ENCODE measurements around the gene NSRP1. TPM values are rescaled to one million over a fixed set of nuclear protein-coding genes. Genes with fewer than 3 reads are reported as not detected.
"Not testable (repeated sequence)": the region's sequence is repeated elsewhere in the genome, so short reads cannot be mapped to it uniquely, and the experiment has no call there.

Gene NSRP1
- total and polyA plus RNA-seq, 7 donors = 18.0 to 47.6 (median 30.4) TPM

DNA sequence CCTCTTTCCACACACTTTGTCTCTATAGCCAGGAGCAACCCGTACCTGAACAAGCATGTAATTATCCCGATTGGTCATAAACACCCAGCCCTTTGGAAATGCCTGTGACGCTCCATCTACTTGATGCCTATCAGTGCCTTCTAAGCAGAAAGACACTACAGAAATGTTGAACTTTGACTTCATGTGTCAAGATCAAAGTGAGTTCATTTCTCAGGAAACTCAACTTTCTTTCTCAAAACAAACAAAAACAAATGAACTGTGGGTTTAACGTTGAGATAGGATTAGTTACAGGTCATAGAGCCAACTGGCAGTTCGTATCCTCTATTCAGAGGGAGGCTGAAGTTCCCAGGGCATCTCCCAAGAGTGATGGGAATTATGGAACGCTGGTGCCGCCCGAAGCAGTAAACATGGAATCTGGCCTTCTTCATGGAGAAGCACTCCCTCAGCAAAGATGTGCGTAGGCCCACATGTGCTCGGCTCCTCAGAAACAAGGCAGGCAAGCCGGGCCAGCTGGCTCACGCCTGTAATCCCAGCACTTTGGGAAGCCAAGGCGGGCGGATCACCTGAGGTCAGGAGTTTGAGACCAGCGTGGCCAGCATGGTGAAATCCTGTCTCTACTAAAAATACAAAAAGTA, 109.4 kb downstream of the NSRP1 start:
- WGBS, 2 donors = 55 to 81% methylated on average over 15 of the region's 15 CpGs
- DNase-seq = no peak
- H3K9me3 ChIP-seq = no peaks in the 10 kb centered on the region
- no peak overlapping the region for H3K4me3 ChIP-seq
- intact Hi-C loops (cut with DNase I) = no loop called here
- H3K36me3 ChIP-seq = no peaks in the 10 kb centered on the region
- TF ChIP-seq EP300 (IDR thresholded peaks at IDR 0.05) = no peak
- TF ChIP-seq, protein P1, sequence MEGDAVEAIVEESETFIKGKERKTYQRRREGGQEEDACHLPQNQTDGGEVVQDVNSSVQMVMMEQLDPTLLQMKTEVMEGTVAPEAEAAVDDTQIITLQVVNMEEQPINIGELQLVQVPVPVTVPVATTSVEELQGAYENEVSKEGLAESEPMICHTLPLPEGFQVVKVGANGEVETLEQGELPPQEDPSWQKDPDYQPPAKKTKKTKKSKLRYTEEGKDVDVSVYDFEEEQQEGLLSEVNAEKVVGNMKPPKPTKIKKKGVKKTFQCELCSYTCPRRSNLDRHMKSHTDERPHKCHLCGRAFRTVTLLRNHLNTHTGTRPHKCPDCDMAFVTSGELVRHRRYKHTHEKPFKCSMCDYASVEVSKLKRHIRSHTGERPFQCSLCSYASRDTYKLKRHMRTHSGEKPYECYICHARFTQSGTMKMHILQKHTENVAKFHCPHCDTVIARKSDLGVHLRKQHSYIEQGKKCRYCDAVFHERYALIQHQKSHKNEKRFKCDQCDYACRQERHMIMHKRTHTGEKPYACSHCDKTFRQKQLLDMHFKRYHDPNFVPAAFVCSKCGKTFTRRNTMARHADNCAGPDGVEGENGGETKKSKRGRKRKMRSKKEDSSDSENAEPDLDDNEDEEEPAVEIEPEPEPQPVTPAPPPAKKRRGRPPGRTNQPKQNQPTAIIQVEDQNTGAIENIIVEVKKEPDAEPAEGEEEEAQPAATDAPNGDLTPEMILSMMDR (IDR thresholded peaks at IDR 0.05) = no peak
- no peak for TF ChIP-seq POLR2AphosphoS5 (IDR thresholded peaks at IDR 0.05)
- TF ChIP-seq POLR2A (IDR thresholded peaks at IDR 0.05) = no peak
- no peak overlapping the region for H3K27ac ChIP-seq
- H3K4me1 ChIP-seq = no peaks in the 10 kb centered on the region
- peaks cover 0 to 16% (median 0%) of the 10 kb centered on the region in 3 donors for H3K27me3 ChIP-seq

DNA sequence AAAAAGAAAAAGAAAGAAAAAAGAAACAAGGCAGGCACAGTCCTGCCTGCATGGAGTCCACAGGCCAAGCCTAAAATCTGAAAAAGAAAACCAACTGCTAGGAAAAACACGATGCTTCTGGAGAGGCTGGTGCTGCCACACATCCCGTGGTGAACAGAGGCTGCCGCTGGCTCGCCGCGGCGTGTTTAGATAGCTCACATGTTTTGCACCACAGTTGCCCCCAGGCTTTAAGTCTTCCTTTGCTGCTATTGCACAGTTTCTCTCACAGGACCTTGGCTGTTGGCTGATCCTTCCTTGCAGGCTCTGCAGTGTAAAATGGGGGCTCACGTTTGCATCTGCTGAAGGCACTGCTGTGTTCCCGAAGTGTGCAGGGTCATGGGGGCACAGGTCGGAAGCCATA, 110.3 kb downstream of the NSRP1 start:
- Histone ChIP-seq H3K4me1 (no peaks in the 10 kb centered on the region), H3K27ac (no peak overlapping the region), H3K9me3 (no peaks in the 10 kb centered on the region), H3K4me3 (no peak overlapping the region), H3K36me3 (no peaks in the 10 kb centered on the region), H3K27me3 (peaks cover 0 to 16% (median 0%) of the 10 kb centered on the region in 3 donors)
- DNase-seq = no peak
- WGBS, 2 donors = 91 to 92% methylated on average over 10 of the region's 10 CpGs
- TF ChIP-seq EP300 (IDR thresholded peaks at IDR 0.05) = no peak
- no peak for TF ChIP-seq POLR2AphosphoS5 (IDR thresholded peaks at IDR 0.05)
- no peak for TF ChIP-seq POLR2A (IDR thresholded peaks at IDR 0.05)
- intact Hi-C loops (cut with DNase I) = no loop called here

DNA sequence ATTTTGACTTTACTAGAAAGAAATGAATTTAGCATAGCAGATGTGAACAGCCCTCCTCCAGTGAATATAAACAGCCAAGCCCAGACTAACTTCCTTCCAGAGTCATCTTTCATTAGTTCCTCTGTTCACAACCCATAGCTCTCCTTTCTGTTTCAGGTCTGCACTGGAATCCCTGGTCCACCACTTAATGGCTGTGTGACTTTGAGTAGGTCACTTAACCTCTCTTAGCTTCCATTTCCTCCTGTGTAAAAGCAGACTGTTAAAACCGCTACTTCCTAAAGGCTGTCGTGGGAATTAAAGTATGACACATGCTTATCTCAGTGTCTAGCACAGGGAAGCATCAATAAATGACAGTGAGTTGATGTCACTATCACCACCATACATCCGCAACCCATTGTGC, 111.4 kb downstream of the NSRP1 start:
- TF ChIP-seq, protein P1 (IDR thresholded peaks at IDR 0.05) = no peak
- TF ChIP-seq POLR2A (IDR thresholded peaks at IDR 0.05) (no peak), POLR2AphosphoS5 (IDR thresholded peaks at IDR 0.05) (no peak), EP300 (IDR thresholded peaks at IDR 0.05) (no peak)
- Histone ChIP-seq H3K36me3 (no peaks in the 10 kb centered on the region), H3K27ac (no peak overlapping the region), H3K9me3 (no peaks in the 10 kb centered on the region), H3K4me1 (no peaks in the 10 kb centered on the region), H3K27me3 (peaks cover 0 to 16% (median 0%) of the 10 kb centered on the region in 3 donors), H3K4me3 (no peak overlapping the region)
- WGBS, 2 donors = 86 to 90% methylated on average over 3 of the region's 3 CpGs
- DNase-seq = no peak
- intact Hi-C loops (cut with DNase I) = no loop called here

DNA sequence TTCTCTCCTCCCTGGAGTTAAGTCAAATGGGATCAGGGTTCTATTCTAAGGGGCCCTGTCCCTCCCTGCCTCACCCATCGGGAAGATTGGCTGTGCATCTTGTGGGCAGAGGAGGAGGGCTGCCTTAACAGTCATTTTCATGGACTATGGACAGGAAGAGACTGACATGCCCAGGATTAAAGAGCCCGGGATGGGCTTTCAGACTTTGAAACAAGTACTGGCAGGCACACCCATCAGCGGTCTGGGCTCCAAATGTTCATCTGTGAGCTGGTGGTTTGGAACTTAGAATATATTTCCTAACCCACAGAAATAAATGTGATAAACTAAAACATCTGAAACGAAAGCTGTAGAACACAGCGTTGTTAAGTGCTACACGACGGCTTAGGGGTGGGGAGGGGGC, 112.4 kb downstream of the NSRP1 start:
- Histone ChIP-seq H3K36me3 (no peaks in the 10 kb centered on the region), H3K27me3 (peaks cover 0 to 16% (median 0%) of the 10 kb centered on the region in 3 donors), H3K27ac (no peak overlapping the region), H3K9me3 (no peaks in the 10 kb centered on the region), H3K4me1 (no peaks in the 10 kb centered on the region), H3K4me3 (no peak overlapping the region)
- intact Hi-C loops (cut with DNase I) = no loop called here
- TF ChIP-seq, protein P1 (IDR thresholded peaks at IDR 0.05) = no peak
- TF ChIP-seq EP300 (IDR thresholded peaks at IDR 0.05) = no peak
- TF ChIP-seq POLR2AphosphoS5 (IDR thresholded peaks at IDR 0.05) = no peak
- no peak for TF ChIP-seq POLR2A (IDR thresholded peaks at IDR 0.05)
- DNase-seq = no peak
- 32 to 70% methylated on average over 7 of the region's 7 CpGs for WGBS, 2 donors

DNA sequence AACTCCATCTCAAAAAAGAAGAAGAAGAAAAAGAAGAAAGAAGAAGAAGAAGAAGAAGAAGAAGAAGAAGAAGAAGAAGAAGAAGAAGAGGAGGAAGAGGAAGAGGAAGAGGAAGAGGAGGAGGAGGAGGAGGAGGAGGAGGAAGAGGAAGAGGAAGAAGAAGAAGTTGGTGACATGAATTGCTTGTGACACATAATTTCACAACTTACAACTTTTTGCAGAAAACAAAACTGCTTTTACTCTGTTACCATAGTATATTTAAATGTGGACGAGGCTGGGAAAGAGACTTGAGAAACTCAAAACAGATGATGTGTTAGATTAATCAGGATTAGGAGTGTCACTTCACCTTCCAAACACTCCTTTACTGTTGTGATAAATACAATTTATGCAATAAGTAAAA, 113.4 kb downstream of the NSRP1 start:
- H3K9me3 ChIP-seq; H3K4me3 ChIP-seq; DNase-seq; H3K27ac ChIP-seq; intact Hi-C loops (cut with DNase I); H3K36me3 ChIP-seq; H3K4me1 ChIP-seq: not testable (repeated sequence)
- WGBS, 2 donors = 74 to 85% methylated on average over 1 of the region's 1 CpG
- H3K27me3 ChIP-seq = peaks cover 0 to 24% (median 0%) of the 10 kb centered on the region in 3 donors
